ENCODE measurements around the gene MEST.

MEST gene

GRCh38 chr7:130461272-130461671 lies 30.6 kb upstream of the MEST start:
- H3K27ac ChIP-seq (ENCODE audit: low read length) = no peak overlapping the region
- no peak overlapping the region for H3K4me2 ChIP-seq (ENCODE audit: low read length)
- H3K79me2 ChIP-seq (ENCODE audit: low read length) = no peaks in the 10 kb centered on the region
- H3K27me3 ChIP-seq (ENCODE audit: low read depth, low read length) = no peaks in the 10 kb centered on the region
- no peaks in the 10 kb centered on the region for H4K20me1 ChIP-seq (ENCODE audit: insufficient read depth, low read length)
- H3K4me3 ChIP-seq (ENCODE audit: low read length) = no peak overlapping the region
- TF ChIP-seq CTCF (IDR thresholded peaks at IDR 0.05; ENCODE audit: low read depth, low read length) (no peak), EZH2phosphoT487 (IDR thresholded peaks at IDR 0.05; ENCODE audit: low read depth) (no peak)
- H3K9me3 ChIP-seq (ENCODE audit: insufficient read depth, low read length) = no peaks in the 10 kb centered on the region
- H3K4me1 ChIP-seq (ENCODE audit: low read length) = peaks cover 11% of the 10 kb centered on the region
- H3K9ac ChIP-seq (ENCODE audit: low read length) = no peak overlapping the region
- H3K36me3 ChIP-seq (replicated peaks; ENCODE audit: low read depth, low read length) = no peaks in the 10 kb centered on the region
- no peak overlapping the region for H2AFZ ChIP-seq (ENCODE audit: low read depth, low read length)

GRCh38 chr7:130463553-130464434 lies 28.1 kb upstream of the MEST start:
- H3K27me3 ChIP-seq (ENCODE audit: low read depth, low read length) = no peaks in the 10 kb centered on the region
- H4K20me1 ChIP-seq (ENCODE audit: insufficient read depth, low read length) = no peaks in the 10 kb centered on the region
- TF ChIP-seq EZH2phosphoT487 (IDR thresholded peaks at IDR 0.05; ENCODE audit: low read depth) (no peak), CTCF (IDR thresholded peaks at IDR 0.05; ENCODE audit: low read depth, low read length) (no peak)
- H3K79me2 ChIP-seq (ENCODE audit: low read length) = no peaks in the 10 kb centered on the region
- H3K36me3 ChIP-seq (replicated peaks; ENCODE audit: low read depth, low read length) = no peaks in the 10 kb centered on the region
- peaks cover under 1% of the 10 kb centered on the region for H3K4me1 ChIP-seq (ENCODE audit: low read length)
- H3K4me3 ChIP-seq (ENCODE audit: low read length) = no peak overlapping the region
- no peak overlapping the region for H3K9ac ChIP-seq (ENCODE audit: low read length)
- no peaks in the 10 kb centered on the region for H3K9me3 ChIP-seq (ENCODE audit: insufficient read depth, low read length)
- H2AFZ ChIP-seq (ENCODE audit: low read depth, low read length) = no peak overlapping the region
- no peak overlapping the region for H3K4me2 ChIP-seq (ENCODE audit: low read length)
- H3K27ac ChIP-seq (ENCODE audit: low read length) = no peak overlapping the region

- Histone ChIP-seq H3K4me2 (ENCODE audit: low read length) (no peak overlapping the region), H3K27me3 (ENCODE audit: low read depth, low read length) (no peaks in the 10 kb centered on the region), H3K9ac (ENCODE audit: low read length) (no peak overlapping the region), H3K4me1 (ENCODE audit: low read length) (peaks cover 8% of the 10 kb centered on the region), H3K79me2 (ENCODE audit: low read length) (no peaks in the 10 kb centered on the region), H3K9me3 (ENCODE audit: insufficient read depth, low read length) (no peaks in the 10 kb centered on the region), H3K27ac (ENCODE audit: low read length) (no peak overlapping the region), H2AFZ (ENCODE audit: low read depth, low read length) (no peak overlapping the region), H4K20me1 (ENCODE audit: insufficient read depth, low read length) (no peaks in the 10 kb centered on the region), H3K36me3 (replicated peaks; ENCODE audit: low read depth, low read length) (no peaks in the 10 kb centered on the region), H3K4me3 (ENCODE audit: low read length) (no peak overlapping the region)
- TF ChIP-seq CTCF (IDR thresholded peaks at IDR 0.05; ENCODE audit: low read depth, low read length) = no peak
- TF ChIP-seq EZH2phosphoT487 (IDR thresholded peaks at IDR 0.05; ENCODE audit: low read depth) = no peak
Measured at GRCh38 chr7:130468612-130469011, 23.3 kb upstream of the MEST start.

GRCh38 chr7:130471974-130472373 lies 19.9 kb upstream of the MEST start:
- Histone ChIP-seq H3K4me2 (ENCODE audit: low read length) (no peak overlapping the region), H3K4me1 (ENCODE audit: low read length) (peaks cover 11% of the 10 kb centered on the region), H3K9me3 (ENCODE audit: insufficient read depth, low read length) (no peaks in the 10 kb centered on the region), H3K4me3 (ENCODE audit: low read length) (no peak overlapping the region), H3K9ac (ENCODE audit: low read length) (no peak overlapping the region), H4K20me1 (ENCODE audit: insufficient read depth, low read length) (no peaks in the 10 kb centered on the region), H3K27ac (ENCODE audit: low read length) (no peak overlapping the region), H3K79me2 (ENCODE audit: low read length) (no peaks in the 10 kb centered on the region), H3K36me3 (replicated peaks; ENCODE audit: low read depth, low read length) (no peaks in the 10 kb centered on the region), H2AFZ (ENCODE audit: low read depth, low read length) (no peak overlapping the region), H3K27me3 (ENCODE audit: low read depth, low read length) (no peaks in the 10 kb centered on the region)
- TF ChIP-seq CTCF (IDR thresholded peaks at IDR 0.05; ENCODE audit: low read depth, low read length) = no peak
- no peak for TF ChIP-seq EZH2phosphoT487 (IDR thresholded peaks at IDR 0.05; ENCODE audit: low read depth)

Data from OCI-LY3 (cell line).